Left ventricle myocardium inferior (tissue), 1 donor: ENCODE data around the gene UTP4. TPM values are rescaled to one million over a fixed set of nuclear protein-coding genes. Genes with fewer than 3 reads are reported as not detected.

Experiments used
- DNase-seq: peaks from one replicate; pipeline ENCODE4 v3.0.0-alpha.2; 2020
- H3K27ac ChIP-seq: fragments of 200-600 bp; replicated peaks from 2 replicates; pipeline ENCODE4 v1.8.0; 2021
- H3K27me3 ChIP-seq: fragments of 200-600 bp; 2 replicates; pipeline ENCODE4 v1.8.0; 2021; ENCODE audit warnings: low read depth
- H3K36me3 ChIP-seq: fragments of 200-600 bp; 2 replicates; pipeline ENCODE4 v1.8.0; 2021
- H3K4me1 ChIP-seq: fragments of 200-600 bp; 2 replicates; pipeline ENCODE4 v1.8.0; 2021
- H3K4me3 ChIP-seq: fragments of 200-600 bp; 2 replicates; pipeline ENCODE4 v1.8.0; 2021; ENCODE audit warnings: mild to moderate bottlenecking, moderate library complexity
- H3K9me3 ChIP-seq: fragments of 200-600 bp; replicated peaks from 2 replicates; pipeline ENCODE4 v1.8.0; 2021
- CTCF ChIP-seq: fragments of 200-600 bp; IDR thresholded peaks from 2 replicates; pipeline ENCODE4 v1.8.0; 2021; ENCODE audit warnings: antibody characterized with exemption, mild to moderate bottlenecking, borderline replicate concordance
- intact Hi-C: fragments of 100-400 bp; cut with micrococcal nuclease; formaldehyde crosslinking; loops from one replicate; pipeline ENCODE4 v1.11.0; 2022
- total RNA-seq: library from RNA; stranded (reverse); fragmentation: NEBNext Ultra II Directional; extraction: Animal tissue kit (Norgen Biotek cat#: 25700); gene quantifications from one replicate; pipeline ENCODE4 v1.2.1, GENCODE V29; 2021
- donor health status: DM: no; HTN: yes; CAD: no; lungs with severe emphysema.

Gene UTP4
- total RNA-seq, 1 donor from 2014 or later: 30.4 TPM

GRCh38 chr16:69115361-69115760 is 17.1 kb upstream of the UTP4 start:
- DNase-seq: no peak
- no peak for TF ChIP-seq CTCF
- Histone ChIP-seq H3K27me3 (no peaks in the 10 kb centered on the region), H3K9me3 (no peaks in the 10 kb centered on the region), H3K36me3 (peaks cover 41% of the 10 kb centered on the region), H3K4me1 (peaks cover 60% of the 10 kb centered on the region), H3K27ac (no peak overlapping the region), H3K4me3 (no peak overlapping the region)
- intact Hi-C loops: no loop called here

GRCh38 chr16:69115837-69116236 is 16.6 kb upstream of the UTP4 start:
- H3K4me1 ChIP-seq: peaks cover 60% of the 10 kb centered on the region
- no peaks in the 10 kb centered on the region for H3K27me3 ChIP-seq
- H3K4me3 ChIP-seq: no peak overlapping the region
- TF ChIP-seq CTCF: no peak
- no peaks in the 10 kb centered on the region for H3K9me3 ChIP-seq
- intact Hi-C loops: no loop called here
- peaks cover 45% of the 10 kb centered on the region for H3K36me3 ChIP-seq
- H3K27ac ChIP-seq: peak overlapping the region; percentile 54
- DNase-seq: no peak

GRCh38 chr16:69116256-69116875 is 16.1 kb upstream of the UTP4 start:
- intact Hi-C loops: no loop called here
- Histone ChIP-seq H3K27me3 (no peaks in the 10 kb centered on the region), H3K9me3 (no peaks in the 10 kb centered on the region), H3K4me3 (no peak overlapping the region), H3K27ac (peak overlapping the region; percentile 54), H3K36me3 (peaks cover 51% of the 10 kb centered on the region), H3K4me1 (peaks cover 58% of the 10 kb centered on the region)
- TF ChIP-seq CTCF: no peak
- no peak for DNase-seq

GRCh38 chr16:69116906-69117305 is 15.5 kb upstream of the UTP4 start:
- no peaks in the 10 kb centered on the region for H3K9me3 ChIP-seq
- no peaks in the 10 kb centered on the region for H3K27me3 ChIP-seq
- DNase-seq: no peak
- peaks cover 53% of the 10 kb centered on the region for H3K4me1 ChIP-seq
- no peak overlapping the region for H3K4me3 ChIP-seq
- intact Hi-C loops: no loop called here
- H3K36me3 ChIP-seq: peaks cover 52% of the 10 kb centered on the region
- peak overlapping the region; percentile 54 for H3K27ac ChIP-seq
- no peak for TF ChIP-seq CTCF

GRCh38 chr16:69118468-69118867 is 14.0 kb upstream of the UTP4 start:
- no peak for DNase-seq
- intact Hi-C loops: no loop called here
- no peaks in the 10 kb centered on the region for H3K27me3 ChIP-seq
- H3K4me1 ChIP-seq: peaks cover 41% of the 10 kb centered on the region
- no peaks in the 10 kb centered on the region for H3K9me3 ChIP-seq
- TF ChIP-seq CTCF: no peak
- no peak overlapping the region for H3K27ac ChIP-seq
- no peak overlapping the region for H3K4me3 ChIP-seq
- H3K36me3 ChIP-seq: peaks cover 52% of the 10 kb centered on the region

- H3K9me3 ChIP-seq: no peaks in the 10 kb centered on the region
- no peak overlapping the region for H3K4me3 ChIP-seq
- no peak for DNase-seq
- intact Hi-C loops: no loop called here
- peaks cover 46% of the 10 kb centered on the region for H3K4me1 ChIP-seq
- no peak overlapping the region for H3K27ac ChIP-seq
- no peaks in the 10 kb centered on the region for H3K27me3 ChIP-seq
- no peak for TF ChIP-seq CTCF
- peaks cover 47% of the 10 kb centered on the region for H3K36me3 ChIP-seq
Observed at GRCh38 chr16:69118994-69119393, 13.5 kb upstream of the UTP4 start.
